ENCODE data around the gene DNAH10. TPM values are rescaled to one million over a fixed set of nuclear protein-coding genes. Genes with fewer than 3 reads are reported as not detected.

The DNAH10 gene
- total and polyA plus RNA-seq, 10 of the 15 experiments (the other 5 are each of a cell fraction or from before 2014, with no cell fraction given), result 0.01 to 0.32 (median 0.06) TPM

- Histone ChIP-seq H3K27ac (ENCODE audit: control insufficient read depth, insufficient read depth) (no peak overlapping the region), H3K79me2 (ENCODE audit: control insufficient read depth, insufficient read depth, low read length) (no peaks in the 10 kb centered on the region), H3K36me3 (ENCODE audit: control insufficient read depth in 2 of 2, insufficient read depth in 2 of 2, low read length in 1 of 2) (no peaks in the 10 kb centered on the region), H3K4me1 (ENCODE audit: control insufficient read depth, insufficient read depth, low read length) (no peaks in the 10 kb centered on the region), H3K27me3 (replicated peaks in 1 of 2; ENCODE audit: control insufficient read depth in 2 of 2, insufficient read depth in 2 of 2, low read length in 1 of 2) (peaks cover 0 to 1% of the 10 kb centered on the region in 2 experiments; a peak in 2 of 4 replicates), H3K9me3 (replicated peaks; ENCODE audit: control insufficient read depth, insufficient read depth, low read length) (no peaks in the 10 kb centered on the region), H2AFZ (ENCODE audit: control insufficient read depth, low read depth, low read length) (no peak overlapping the region), H3K9ac (ENCODE audit: control insufficient read depth, insufficient read depth, low read length) (no peak overlapping the region), H4K20me1 (ENCODE audit: control insufficient read depth, insufficient read depth) (no peaks in the 10 kb centered on the region), H3K4me3 (no peak overlapping the region), H3K4me2 (ENCODE audit: control insufficient read depth, insufficient read depth) (no peak overlapping the region)
- BruUV-seq (replicated peaks), result no TSS peak
- no peak for ATAC-seq
- ChIA-PET RAD21 (ENCODE audit: unreplicated experiment) (no interaction called here), SMC1A (ENCODE audit: uncharacterized antibody, unreplicated experiment) (no interaction called here), POLR2A (no interaction called here), CTCF (interaction anchor here (0.6 to 1.5 kb wide), 2 partner anchors 14 to 426 kb away, joined by 3 to 4 read pairs; no protein-coding TSS in a partner anchor)
- DNase-seq (ENCODE audit: low read depth, low spot score), result no peak
- TF ChIP-seq RAD21 (IDR thresholded peaks at IDR 0.05; ENCODE audit: insufficient read depth, low read depth, low read length) (no peak), CHD4 (IDR thresholded peaks at IDR 0.05) (no peak), GABPA (IDR thresholded peaks at IDR 0.05; ENCODE audit: low read depth) (no peak), MTA2 (IDR thresholded peaks at IDR 0.05; ENCODE audit: low read depth) (no peak), SREBF1 (IDR thresholded peaks at IDR 0.05; ENCODE audit: low read length) (no peak), NKRF (conservative IDR thresholded peaks at IDR 0.05) (no peak), SREBF2 (IDR thresholded peaks at IDR 0.05; ENCODE audit: low read length) (no peak), WRNIP1 (IDR thresholded peaks at IDR 0.05; ENCODE audit: borderline replicate concordance, low read depth, low read length) (no peak)
- in situ Hi-C loops (cut with MboI), result no loop called here
- 3% methylated on average over 4 of the region's 4 CpGs for WGBS (ENCODE audit: insufficient coverage, insufficient replicate concordance, low lambda C conversion rate, missing lambda C conversion rate)
- intact Hi-C loops (cut with micrococcal nuclease; ENCODE audit: unreplicated experiment), result no loop called here
- no peak for FAIRE-seq
These were observed 162.4 kb downstream of the DNAH10 start for GRCh38 chr12:123924539-123924938.
